ENCODE measurements around the gene UNC13C.

GRCh38 chr15:54599386-54599785, 621.1 kb downstream of the UNC13C start:
- TF ChIP-seq, protein P1, sequence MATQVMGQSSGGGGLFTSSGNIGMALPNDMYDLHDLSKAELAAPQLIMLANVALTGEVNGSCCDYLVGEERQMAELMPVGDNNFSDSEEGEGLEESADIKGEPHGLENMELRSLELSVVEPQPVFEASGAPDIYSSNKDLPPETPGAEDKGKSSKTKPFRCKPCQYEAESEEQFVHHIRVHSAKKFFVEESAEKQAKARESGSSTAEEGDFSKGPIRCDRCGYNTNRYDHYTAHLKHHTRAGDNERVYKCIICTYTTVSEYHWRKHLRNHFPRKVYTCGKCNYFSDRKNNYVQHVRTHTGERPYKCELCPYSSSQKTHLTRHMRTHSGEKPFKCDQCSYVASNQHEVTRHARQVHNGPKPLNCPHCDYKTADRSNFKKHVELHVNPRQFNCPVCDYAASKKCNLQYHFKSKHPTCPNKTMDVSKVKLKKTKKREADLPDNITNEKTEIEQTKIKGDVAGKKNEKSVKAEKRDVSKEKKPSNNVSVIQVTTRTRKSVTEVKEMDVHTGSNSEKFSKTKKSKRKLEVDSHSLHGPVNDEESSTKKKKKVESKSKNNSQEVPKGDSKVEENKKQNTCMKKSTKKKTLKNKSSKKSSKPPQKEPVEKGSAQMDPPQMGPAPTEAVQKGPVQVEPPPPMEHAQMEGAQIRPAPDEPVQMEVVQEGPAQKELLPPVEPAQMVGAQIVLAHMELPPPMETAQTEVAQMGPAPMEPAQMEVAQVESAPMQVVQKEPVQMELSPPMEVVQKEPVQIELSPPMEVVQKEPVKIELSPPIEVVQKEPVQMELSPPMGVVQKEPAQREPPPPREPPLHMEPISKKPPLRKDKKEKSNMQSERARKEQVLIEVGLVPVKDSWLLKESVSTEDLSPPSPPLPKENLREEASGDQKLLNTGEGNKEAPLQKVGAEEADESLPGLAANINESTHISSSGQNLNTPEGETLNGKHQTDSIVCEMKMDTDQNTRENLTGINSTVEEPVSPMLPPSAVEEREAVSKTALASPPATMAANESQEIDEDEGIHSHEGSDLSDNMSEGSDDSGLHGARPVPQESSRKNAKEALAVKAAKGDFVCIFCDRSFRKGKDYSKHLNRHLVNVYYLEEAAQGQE (IDR thresholded peaks at IDR 0.05; ENCODE audit: insufficient replicate concordance, low read depth) = no peak
- TF ChIP-seq CTCF (IDR thresholded peaks at IDR 0.05; ENCODE audit: insufficient read depth, low read length) = no peak
- no peak for TF ChIP-seq POLR2AphosphoS5 (IDR thresholded peaks at IDR 0.05; ENCODE audit: low read depth)
- no peak for TF ChIP-seq GABPA (IDR thresholded peaks at IDR 0.05; ENCODE audit: low read depth)
